K562 (cell line): ENCODE data around the gene DCTN5. TPM values are rescaled to one million over a fixed set of nuclear protein-coding genes. Genes with fewer than 3 reads are reported as not detected.

Experiments
- E2F3 ChIP-seq: fragments of 250-450 bp; sonication (Bioruptor Pico); IDR thresholded peaks from 2 replicates; pipeline ENCODE4 v1.4.0; 2020; ENCODE audit warnings: mild to moderate bottlenecking
- EP300 ChIP-seq: IDR thresholded peaks from 2 replicates; pipeline ENCODE4 v1.6.1; 2012; ENCODE audit warnings: low read length, improper control_type of control experiment
- ETS1 ChIP-seq: conservative IDR thresholded peaks from 2 replicates; pipeline ENCODE4 v1.6.1; 2011; ENCODE audit warnings: low read depth, mild to moderate bottlenecking, low read length; ENCODE audit not compliant: control insufficient read depth
- FOS ChIP-seq: IDR thresholded peaks from 3 replicates; pipeline ENCODE4 v1.6.1; 2011; ENCODE audit not compliant: insufficient read length; ENCODE audit errors: extremely low read depth
- GTF2F1 ChIP-seq: IDR thresholded peaks from 2 replicates; pipeline ENCODE4 v1.6.1; 2011; ENCODE audit warnings: low read depth, low read length, improper control_type of control experiment
- HNRNPK ChIP-seq: fragments of 200-400 bp; formaldehyde crosslinking; IDR thresholded peaks from one replicate; pipeline ENCODE4 v1.6.1; 2018; ENCODE audit warnings: mild to moderate bottlenecking, low read depth, low read length; ENCODE audit not compliant: poor library complexity, severe bottlenecking
- JUN ChIP-seq, 2 experiments: sonication (generic) in 1 of 2; formaldehyde crosslinking in 1 of 2; IDR thresholded peaks; 2 replicates each; pipeline versions ENCODE4 v1.6.1 to v1.8.0; 2012 to 2022; ENCODE audit warnings: borderline replicate concordance in 2 of 2, mild to moderate bottlenecking in 2 of 2, improper control_type of control experiment in 1 of 2, low read depth in 1 of 2, low read length in 1 of 2, missing genetic modification reagents in 1 of 2
- KLF13 ChIP-seq: fragments of 450-650 bp; IDR thresholded peaks from 2 replicates; pipeline ENCODE4 v1.6.1; 2016; ENCODE audit warnings: missing genetic modification characterization, low read depth, mild to moderate bottlenecking, missing compliant biosample characterization, moderate library complexity, borderline replicate concordance
- MAFG ChIP-seq: fragments of 450-650 bp; conservative IDR thresholded peaks from 2 replicates; pipeline ENCODE4 v1.6.1; 2016; ENCODE audit warnings: missing genetic modification characterization, missing compliant biosample characterization
- MLLT1 ChIP-seq, 2 experiments: fragments of 450-650 bp; IDR thresholded peaks; 2 replicates each; pipeline ENCODE4 v1.6.1; 2016
- MLX ChIP-seq, 2 experiments: fragments of 450-650 bp in 1 of 2; sonication (generic) in 1 of 2; formaldehyde crosslinking; conservative IDR thresholded peaks; 2 replicates each; pipeline versions ENCODE4 v1.4.0 to v1.8.1; 2020 to 2022; ENCODE audit warnings: mild to moderate bottlenecking in 1 of 2, missing genetic modification reagents in 1 of 2
- POLR3G ChIP-seq: IDR thresholded peaks from 2 replicates; pipeline ENCODE4 v1.6.1; 2011; ENCODE audit not compliant: insufficient read length, insufficient replicate concordance; ENCODE audit errors: extremely low read depth
- RFX5 ChIP-seq: IDR thresholded peaks from 2 replicates; pipeline ENCODE4 v1.6.1; 2011; ENCODE audit warnings: low read depth, mild to moderate bottlenecking, improper control_type of control experiment, low read length
- TEAD1 ChIP-seq, 2 experiments: fragments of 450-650 bp in 1 of 2; sonication (generic) in 1 of 2; formaldehyde crosslinking; IDR thresholded peaks; 2 replicates each; pipeline versions ENCODE4 v1.4.0 to v1.8.0; 2020 to 2022; ENCODE audit warnings: mild to moderate bottlenecking in 2 of 2, missing genetic modification reagents in 1 of 2
- ZNF311 ChIP-seq: fragments of 250-450 bp; sonication (Bioruptor Pico); IDR thresholded peaks from 2 replicates; pipeline ENCODE4 v1.4.0; 2020; ENCODE audit warnings: mild to moderate bottlenecking, moderate library complexity
- ZNF584 ChIP-seq: fragments of 200-800 bp; sonication (Bioruptor generic); IDR thresholded peaks from 2 replicates; pipeline ENCODE4 v1.6.1; 2016; ENCODE audit warnings: low read depth, mild to moderate bottlenecking, missing genetic modification characterization, missing compliant biosample characterization
- ZNF609 ChIP-seq: sonication (generic); formaldehyde crosslinking; IDR thresholded peaks from 2 replicates; pipeline ENCODE4 v1.8.1; 2023; ENCODE audit warnings: missing genetic modification reagents, mild to moderate bottlenecking, borderline replicate concordance
- ZNF830 ChIP-seq: fragments of 250-450 bp; sonication (Bioruptor Pico); IDR thresholded peaks from 2 replicates; pipeline ENCODE4 v1.5.0; 2021; ENCODE audit warnings: mild to moderate bottlenecking
- polyA plus RNA-seq, 8 experiments: library from polyadenylated mRNA; depleted of rRNA in 4 of 8; stranded (reverse) in 5 of 8; unstranded in 3 of 8; fragments of >200 nt; fragmentation: Nextera tagmentation in 2 of 8; fragmentation: Illumina TruSeq in 1 of 8; extraction: Ambion mirVana in 2 of 8; extraction: Trizol in 1 of 8; gene quantifications; 2 replicates each; pipeline versions ENCODE4 v1.2.1 to v1.2.3, GENCODE V29; 2011 to 2014; ENCODE audit warnings: inconsistent platforms in 1 of 8, missing spikeins in 1 of 8
- total RNA-seq, 7 experiments: library from RNA; depleted of rRNA in 6 of 7; stranded (reverse); fragments of >200 nt in 6 of 7; fragmentation: Illumina TruSeq in 2 of 7; extraction: Trizol in 2 of 7; gene quantifications; 2 replicates each; pipeline versions ENCODE4 v1.2.1 to v1.2.3, GENCODE V29; 2011 to 2021; ENCODE audit warnings: low replicate concordance in 1 of 7

The DCTN5 gene
- total and polyA plus RNA-seq, 9 of the 15 experiments (the other 6 are each of a cell fraction or from before 2014, with no cell fraction given): 35.8 to 149 (median 75.9) TPM

GRCh38 chr16:23597003-23597756, 44.1 kb upstream of the DCTN5 start (continued):
- TF ChIP-seq MLX (CRISPR knock-in tag; conservative IDR thresholded peaks at IDR 0.05): peak in 1 of 2 experiments; percentile 84; a peak in 1 of 4 replicates
- peak; percentile 100 for TF ChIP-seq ZNF584 (CRISPR knock-in tag)
- 0 out of 2 replicates have a peak, but pooled peaks have one; percentile 92 for TF ChIP-seq ZNF830
- TF ChIP-seq ZNF609 (CRISPR knock-in tag): no peak
- no peak for TF ChIP-seq POLR3G
- no peak for TF ChIP-seq FOS
- peak; percentile 98 for TF ChIP-seq E2F3 (CRISPR knock-in tag)
- TF ChIP-seq EP300: peak; percentile 49; the same call in 1 of the 2 replicates
- TF ChIP-seq ZNF311 (CRISPR knock-in tag): peak; percentile 98
- peak; percentile 17 to 64; a peak in 1 of 4 replicates for TF ChIP-seq MLLT1 (IDR thresholded peaks at IDR 0.05)
- TF ChIP-seq GTF2F1: no peak
- TF ChIP-seq ETS1: no peak
- peak; percentile 100 for TF ChIP-seq MAFG
- no peak for TF ChIP-seq RFX5
- TF ChIP-seq HNRNPK: no peak
- no peak for TF ChIP-seq JUN (IDR thresholded peaks at IDR 0.05; ENCODE audit: borderline replicate concordance, low read depth, low read length)
- no peak for TF ChIP-seq JUN (CRISPR knock-in tag; IDR thresholded peaks at IDR 0.05; ENCODE audit: borderline replicate concordance)
- peak in 1 of 2 experiments; percentile 100; a peak in 2 of 4 replicates for TF ChIP-seq TEAD1 (CRISPR knock-in tag; IDR thresholded peaks at IDR 0.05)
- peak; percentile 99 for TF ChIP-seq KLF13 (tag)
